Neuronal stem cell (in vitro differentiated cells): Measurements from ENCODE around the gene HOXD9.

Source experiments
- DNase-seq: peaks from one replicate; pipeline ENCODE4 v3.0.0-alpha.2; 2013; ENCODE audit warnings: low spot score
- H2AFZ ChIP-seq: one replicate; pipeline ENCODE4 v1.6.1; 2013; ENCODE audit warnings: mild to moderate bottlenecking, low read length, inconsistent platforms
- H2AK5ac ChIP-seq: 2 replicates; pipeline ENCODE4 v1.6.1; 2013; ENCODE audit warnings: low read depth, mild to moderate bottlenecking, inconsistent platforms, low read length, moderate library complexity, mixed read lengths
- H2BK120ac ChIP-seq: 2 replicates; pipeline ENCODE4 v1.6.1; 2013; ENCODE audit warnings: low read depth, mild to moderate bottlenecking, inconsistent platforms, low read length, moderate library complexity, mixed read lengths
- H2BK12ac ChIP-seq: one replicate; pipeline ENCODE4 v1.6.1; 2013; ENCODE audit warnings: low read length, inconsistent platforms
- H2BK15ac ChIP-seq: 2 replicates; pipeline ENCODE4 v1.6.1; 2013; ENCODE audit warnings: mild to moderate bottlenecking, low read length, inconsistent platforms, mixed read lengths
- H2BK5ac ChIP-seq: one replicate; pipeline ENCODE4 v1.6.1; 2013; ENCODE audit warnings: inconsistent platforms, mild to moderate bottlenecking, low read length, moderate library complexity
- H3K14ac ChIP-seq: one replicate; pipeline ENCODE4 v1.6.1; 2013; ENCODE audit warnings: low read length, inconsistent platforms
- H3K18ac ChIP-seq: 2 replicates; pipeline ENCODE4 v1.6.1; 2013; ENCODE audit warnings: low read length, inconsistent platforms
- H3K23ac ChIP-seq: 2 replicates; pipeline ENCODE4 v1.6.1; 2013; ENCODE audit warnings: low read depth, mild to moderate bottlenecking, mixed read lengths, low read length, inconsistent platforms; ENCODE audit not compliant: poor library complexity
- H3K27ac ChIP-seq: replicated peaks from 3 replicates; pipeline ENCODE4 v1.5.1; 2013; ENCODE audit warnings: low read length, inconsistent platforms
- H3K27me3 ChIP-seq, 3 experiments: 2 replicates each; pipeline ENCODE4 v1.6.1; 2013; ENCODE audit warnings: low read length in 3 of 3, mild to moderate bottlenecking in 2 of 3, inconsistent platforms in 1 of 3, low read depth in 1 of 3, mixed read lengths in 1 of 3, moderate library complexity in 1 of 3; ENCODE audit not compliant: control insufficient read depth in 3 of 3, insufficient read depth in 3 of 3
- H3K36me3 ChIP-seq, 2 donors: replicated peaks in 1 of 2; 2 replicates each; pipeline ENCODE4 v1.6.1; 2013; ENCODE audit warnings: low read length in 2 of 2; ENCODE audit not compliant: control insufficient read depth in 2 of 2, insufficient read depth in 2 of 2
- H3K4ac ChIP-seq: 2 replicates; pipeline ENCODE4 v1.6.1; 2013; ENCODE audit warnings: inconsistent platforms, mild to moderate bottlenecking, low read length, moderate library complexity
- H3K4me1 ChIP-seq, 2 donors: 1 replicate in 1 of 2; 2 replicates in 1 of 2; pipeline ENCODE4 v1.6.1; 2013; ENCODE audit warnings: low read length in 2 of 2, low read depth in 1 of 2; ENCODE audit not compliant: control insufficient read depth in 2 of 2, insufficient read depth in 1 of 2
- H3K4me2 ChIP-seq: one replicate; pipeline ENCODE4 v1.6.1; 2013; ENCODE audit warnings: mild to moderate bottlenecking, low read length, inconsistent platforms; ENCODE audit not compliant: insufficient read depth, poor library complexity, severe bottlenecking
- H3K4me3 ChIP-seq, 2 donors: 2 replicates each; pipeline ENCODE4 v1.5.1; 2013; ENCODE audit warnings: low read length in 2 of 2, mild to moderate bottlenecking in 2 of 2, inconsistent platforms in 1 of 2, moderate library complexity in 1 of 2
- H3K79me1 ChIP-seq: one replicate; pipeline ENCODE4 v1.6.1; 2013; ENCODE audit warnings: low read depth, mild to moderate bottlenecking, inconsistent platforms, low read length, moderate library complexity
- H3K9ac ChIP-seq: one replicate; pipeline ENCODE4 v1.6.1; 2013; ENCODE audit warnings: mild to moderate bottlenecking, low read depth, low read length, inconsistent platforms; ENCODE audit not compliant: poor library complexity
- H3K9me3 ChIP-seq, 2 donors: replicated peaks in 1 of 2; 2 replicates each; pipeline versions ENCODE3 to v1.6.1; 2013; ENCODE audit warnings: low read length in 2 of 2, mild to moderate bottlenecking in 2 of 2, inconsistent platforms in 1 of 2, low read depth in 1 of 2, mixed read lengths in 1 of 2, moderate library complexity in 1 of 2; ENCODE audit not compliant: control insufficient read depth in 2 of 2, insufficient read depth in 1 of 2
- H4K8ac ChIP-seq: one replicate; pipeline ENCODE4 v1.6.1; 2013; ENCODE audit warnings: low read depth, mild to moderate bottlenecking, inconsistent platforms, low read length, moderate library complexity
- H4K91ac ChIP-seq: one replicate; pipeline ENCODE4 v1.6.1; 2013; ENCODE audit warnings: low read length, low read depth, mild to moderate bottlenecking, inconsistent platforms; ENCODE audit not compliant: poor library complexity
- WGBS, 2 donors: extraction: QIAGEN DNeasy Blood & Tissue Kit; methylation state at CpG; one replicate each; pipeline ENCODE4 v1.1.7; 2013; ENCODE audit warnings: missing lambda C conversion rate in 2 of 2, mixed read lengths in 1 of 2; ENCODE audit not compliant: insufficient read length in 2 of 2, insufficient replicate concordance in 1 of 2; ENCODE audit errors: extremely low coverage in 2 of 2; 5-methylcytosine and 5-hydroxymethylcytosine counted together

Gene HOXD9

GRCh38 chr2:176117823-176118371 lies 4.6 kb upstream of the HOXD9 start:
- Histone ChIP-seq H3K4me3 (peak overlapping the region in 1 of 2 donors; percentile 11), H3K27me3 (peaks cover 60 to 99% (median 96%) of the 10 kb centered on the region in 3 experiments), H4K8ac (no peak overlapping the region), H3K9me3 (peaks cover 5 to 7% of the 10 kb centered on the region in 2 donors), H3K79me1 (no peaks in the 10 kb centered on the region), H3K36me3 (no peaks in the 10 kb centered on the region), H2BK120ac (no peak overlapping the region), H3K27ac (no peak overlapping the region), H2AFZ (no peak overlapping the region), H2BK15ac (no peak overlapping the region), H3K14ac (no peak overlapping the region), H3K4me2 (no peak overlapping the region), H2BK12ac (no peak overlapping the region), H3K4me1 (no peaks in the 10 kb centered on the region), H3K23ac (no peak overlapping the region), H3K9ac (no peak overlapping the region), H2BK5ac (no peak overlapping the region), H2AK5ac (no peak overlapping the region), H3K18ac (no peak overlapping the region), H4K91ac (no peak overlapping the region), H3K4ac (no peak overlapping the region)
- no peak for DNase-seq
- no CpG with 5 or more reads among the region's 11 CpGs for WGBS, 2 donors

- no peak overlapping the region for H2BK5ac ChIP-seq
- peaks cover 65 to 99% (median 97%) of the 10 kb centered on the region in 3 experiments for H3K27me3 ChIP-seq
- H3K14ac ChIP-seq: no peak overlapping the region
- H2AK5ac ChIP-seq: no peak overlapping the region
- no peak for DNase-seq
- no peak overlapping the region for H3K4ac ChIP-seq
- no peak overlapping the region for H4K91ac ChIP-seq
- H3K9me3 ChIP-seq: peaks cover 5 to 7% of the 10 kb centered on the region in 2 donors
- no peak overlapping the region for H3K27ac ChIP-seq
- H3K79me1 ChIP-seq: no peaks in the 10 kb centered on the region
- no peaks in the 10 kb centered on the region for H3K4me1 ChIP-seq
- H3K9ac ChIP-seq: no peak overlapping the region
- no peak overlapping the region for H3K4me3 ChIP-seq
- no peak overlapping the region for H3K23ac ChIP-seq
- no peak overlapping the region for H4K8ac ChIP-seq
- H2BK120ac ChIP-seq: no peak overlapping the region
- no peak overlapping the region for H3K18ac ChIP-seq
- no peak overlapping the region for H2BK12ac ChIP-seq
- no peak overlapping the region for H2BK15ac ChIP-seq
- WGBS, 2 donors: 100% methylated on average over 1 of the region's 24 CpGs; no CpG with 5 or more reads in 1 of the 2 donors
- no peaks in the 10 kb centered on the region for H3K36me3 ChIP-seq
- no peak overlapping the region for H3K4me2 ChIP-seq
- no peak overlapping the region for H2AFZ ChIP-seq
These were observed 3.7 kb upstream of the HOXD9 start for GRCh38 chr2:176118601-176119339.

GRCh38 chr2:176120364-176121189 lies 1.9 kb upstream of the HOXD9 start:
- H2BK12ac ChIP-seq: no peak overlapping the region
- no peak overlapping the region for H2BK15ac ChIP-seq
- H4K91ac ChIP-seq: no peak overlapping the region
- DNase-seq: no peak
- no CpG with 5 or more reads among the region's 13 CpGs for WGBS, 2 donors
- H3K4me1 ChIP-seq: no peaks in the 10 kb centered on the region
- no peak overlapping the region for H3K9ac ChIP-seq
- H3K79me1 ChIP-seq: no peaks in the 10 kb centered on the region
- no peak overlapping the region for H3K4me2 ChIP-seq
- no peak overlapping the region for H2BK5ac ChIP-seq
- no peak overlapping the region for H2AK5ac ChIP-seq
- H3K4me3 ChIP-seq: no peak overlapping the region
- H3K14ac ChIP-seq: no peak overlapping the region
- no peak overlapping the region for H3K4ac ChIP-seq
- no peak overlapping the region for H2AFZ ChIP-seq
- no peak overlapping the region for H2BK120ac ChIP-seq
- H3K27ac ChIP-seq: no peak overlapping the region
- H3K9me3 ChIP-seq: peaks cover 5 to 7% of the 10 kb centered on the region in 2 donors
- H4K8ac ChIP-seq: no peak overlapping the region
- no peak overlapping the region for H3K18ac ChIP-seq
- no peak overlapping the region for H3K23ac ChIP-seq
- H3K27me3 ChIP-seq: peaks cover 73 to 99% (median 99%) of the 10 kb centered on the region in 3 experiments
- H3K36me3 ChIP-seq: no peaks in the 10 kb centered on the region
